DMS79 (cell line): Measurements from ENCODE around the gene ENKUR.

Source experiments
- DNase-seq: peaks from one replicate; lab custom pipeline; 2025; lab: John Stamatoyannopoulos, UW

ENKUR gene

GRCh38 chr10:25015828-25016375, at the start of gene ENKUR:
TSS of gene ENKUR (minus strand) at chr10:25016158. CDS start at chr10:25015936, 222 bp downstream.
- DNase-seq, result peak; percentile 59

GRCh38 chr10:25064401-25064800, 48.4 kb upstream of the ENKUR start:
- DNase-seq, result no peak

- DNase-seq, result no peak
Measured at GRCh38 chr10:25063644-25064043, 47.7 kb upstream of the ENKUR start.

GRCh38 chr10:25063157-25063556, 47.2 kb upstream of the ENKUR start:
- DNase-seq, result no peak

- no peak for DNase-seq
Measured at GRCh38 chr10:25061711-25062449, 45.9 kb upstream of the ENKUR start.

- no peak for DNase-seq
Measured at GRCh38 chr10:25061125-25061524, 45.2 kb upstream of the ENKUR start.

- DNase-seq, result no peak
Measured at GRCh38 chr10:25059990-25060389, 44.0 kb upstream of the ENKUR start.

GRCh38 chr10:25057886-25058285, 41.9 kb upstream of the ENKUR start:
- DNase-seq, result no peak

GRCh38 chr10:25056726-25057125, 40.8 kb upstream of the ENKUR start:
- DNase-seq, result no peak

- DNase-seq, result no peak
Measured at GRCh38 chr10:25052012-25052411, 36.1 kb upstream of the ENKUR start.

GRCh38 chr10:25050402-25050801, 34.4 kb upstream of the ENKUR start:
- no peak for DNase-seq

- no peak for DNase-seq
Measured at GRCh38 chr10:25049966-25050365, 34.0 kb upstream of the ENKUR start.

GRCh38 chr10:25048450-25048849, 32.5 kb upstream of the ENKUR start:
- DNase-seq, result no peak

GRCh38 chr10:25047591-25048301, 31.8 kb upstream of the ENKUR start:
- DNase-seq, result no peak

GRCh38 chr10:25047088-25047487, 31.1 kb upstream of the ENKUR start:
- no peak for DNase-seq

- DNase-seq, result no peak
Measured at GRCh38 chr10:25046641-25047040, 30.7 kb upstream of the ENKUR start.

- DNase-seq, result no peak
Measured at GRCh38 chr10:25039531-25039930, 23.6 kb upstream of the ENKUR start.

- DNase-seq, result no peak
Measured at GRCh38 chr10:25038325-25038724, 22.4 kb upstream of the ENKUR start.

GRCh38 chr10:25036381-25036780, 20.4 kb upstream of the ENKUR start:
- no peak for DNase-seq

GRCh38 chr10:25029519-25029918, 13.6 kb upstream of the ENKUR start:
- no peak for DNase-seq

- no peak for DNase-seq
Measured at GRCh38 chr10:25028711-25029110, 12.8 kb upstream of the ENKUR start.

GRCh38 chr10:25026463-25026862, 10.5 kb upstream of the ENKUR start:
- DNase-seq, result no peak

GRCh38 chr10:25024528-25024927, 8.6 kb upstream of the ENKUR start:
- no peak for DNase-seq
